GM13976 (cell line): ENCODE data around the gene PA2G4.

ENCODE experiments used
- DNase-seq: peaks from one replicate; pipeline ENCODE4 v3.0.0; 2012; ENCODE audit warnings: low spot score
- in situ Hi-C: fragments of 300-500 bp; cut with MboI; formaldehyde crosslinking; loops from one replicate; pipeline ENCODE4 v1.12.0; 2022; ENCODE audit warnings: low sequenced_read_pairs, mixed read lengths, inconsistent platforms; ENCODE audit not compliant: unreplicated experiment
- TF ChIP-seq, protein P1 (sequence below): IDR thresholded peaks from 2 replicates; pipeline ENCODE4 v1.5.1; 2012; ENCODE audit warnings: borderline replicate concordance, mild to moderate bottlenecking; ENCODE audit not compliant: insufficient read depth; ENCODE audit errors: extremely low read depth, missing control alignments, control extremely low read depth

The PA2G4 gene

GRCh38 chr12:56129942-56130495, 25.7 kb downstream of the PA2G4 start:
- DNase-seq, result no peak
- TF ChIP-seq, protein P1, sequence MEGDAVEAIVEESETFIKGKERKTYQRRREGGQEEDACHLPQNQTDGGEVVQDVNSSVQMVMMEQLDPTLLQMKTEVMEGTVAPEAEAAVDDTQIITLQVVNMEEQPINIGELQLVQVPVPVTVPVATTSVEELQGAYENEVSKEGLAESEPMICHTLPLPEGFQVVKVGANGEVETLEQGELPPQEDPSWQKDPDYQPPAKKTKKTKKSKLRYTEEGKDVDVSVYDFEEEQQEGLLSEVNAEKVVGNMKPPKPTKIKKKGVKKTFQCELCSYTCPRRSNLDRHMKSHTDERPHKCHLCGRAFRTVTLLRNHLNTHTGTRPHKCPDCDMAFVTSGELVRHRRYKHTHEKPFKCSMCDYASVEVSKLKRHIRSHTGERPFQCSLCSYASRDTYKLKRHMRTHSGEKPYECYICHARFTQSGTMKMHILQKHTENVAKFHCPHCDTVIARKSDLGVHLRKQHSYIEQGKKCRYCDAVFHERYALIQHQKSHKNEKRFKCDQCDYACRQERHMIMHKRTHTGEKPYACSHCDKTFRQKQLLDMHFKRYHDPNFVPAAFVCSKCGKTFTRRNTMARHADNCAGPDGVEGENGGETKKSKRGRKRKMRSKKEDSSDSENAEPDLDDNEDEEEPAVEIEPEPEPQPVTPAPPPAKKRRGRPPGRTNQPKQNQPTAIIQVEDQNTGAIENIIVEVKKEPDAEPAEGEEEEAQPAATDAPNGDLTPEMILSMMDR, result no peak
- in situ Hi-C loops, result no loop called here

GRCh38 chr12:56130876-56131275, 26.5 kb downstream of the PA2G4 start:
- in situ Hi-C loops, result no loop called here
- TF ChIP-seq, protein P1, result no peak
- no peak for DNase-seq

- TF ChIP-seq, protein P1, result no peak
- DNase-seq, result no peak
- in situ Hi-C loops, result no loop called here
These were observed 30.5 kb downstream of the PA2G4 start for GRCh38 chr12:56134897-56135296.

- no peak for DNase-seq
- in situ Hi-C loops, result no loop called here
- TF ChIP-seq, protein P1, result no peak
These were observed 33.7 kb downstream of the PA2G4 start for GRCh38 chr12:56137853-56138571.

- DNase-seq, result no peak
- in situ Hi-C loops, result no loop called here
- TF ChIP-seq, protein P1, result no peak
These were observed 37.8 kb downstream of the PA2G4 start for GRCh38 chr12:56141946-56142784.

- no peak for DNase-seq
- TF ChIP-seq, protein P1, result no peak
- in situ Hi-C loops, result no loop called here
These were observed 38.9 kb downstream of the PA2G4 start for GRCh38 chr12:56143217-56143616.
